ENCODE measurements around the gene STK38L. TPM values are rescaled to one million over a fixed set of nuclear protein-coding genes. Genes with fewer than 3 reads are reported as not detected.

The STK38L gene
- total RNA-seq, 2 donors from 2014 or later, result 13.7 to 14.5 TPM

Other genes with a start within 250 kb of the STK38L start
- 10 to 100 TPM; 36.4 to 42.2 TPM for gene TM7SF3, start 229.9 kb upstream of the STK38L start, total RNA-seq
- gene MED21, start 221.7 kb upstream of the STK38L start, total RNA-seq, result 10 to 100 TPM; 31.6 to 35.5 TPM
- not detected for gene C12orf71, start 161.7 kb upstream of the STK38L start, total RNA-seq
- 10 to 100 TPM; 26.0 to 34.1 TPM for gene BMAL2, start 88.5 kb downstream of the STK38L start, total RNA-seq
- gene SMCO2, start 202.4 kb downstream of the STK38L start, total RNA-seq, result 1 to 10 TPM; 1.0 to 1.1 TPM

Measured in natural killer cell treated with Interleukin-12 subunit alpha and Interleukin-12 subunit beta and Interleukin-15 and Interleukin-18, amount 100 ng/mL, for 72 hours (primary cell).